ENCODE data around the gene JAM3. TPM values are rescaled to one million over a fixed set of nuclear protein-coding genes. Genes with fewer than 3 reads are reported as not detected.
A peak's percentile ranks its signal among the peaks of the same experiment; 100 is the strongest.

JAM3 gene
- total and polyA plus RNA-seq, 2 of the 4 experiments (the other 2 are of a cell fraction), result 38.0 to 71.5 TPM

- WGBS, 2 experiments (ENCODE audit: extremely low coverage in 2 of 2, insufficient read length in 1 of 2), result 0% methylated on average over 2 of the region's 13 CpGs; no CpG with 5 or more reads in 1 of the 2 experiments
Measured at GRCh38 chr11:134120143-134120850, 51.4 kb downstream of the JAM3 start.

More at GRCh38 chr11:134120143-134120850, 51.4 kb downstream of the JAM3 start:
- ChIA-PET CTCF (interaction anchor here (0.7 to 1.4 kb wide), 3 partner anchors 11 to 156 kb away, joined by 4 to 11 read pairs (median 4); no protein-coding TSS in a partner anchor), POLR2A (ENCODE audit: unreplicated experiment) (interaction anchor here (0.6 to 0.7 kb wide), 2 partner anchors 48 to 81 kb away, joined by 3 read pairs; no protein-coding TSS in a partner anchor)
- peak overlapping the region; percentile 84 for H2BK120ac ChIP-seq (ENCODE audit: low read depth, low read length)
- H3K79me1 ChIP-seq (ENCODE audit: low read depth in 1 of 2, low read length in 2 of 2), result peaks cover 27 to 39% of the 10 kb centered on the region in 2 experiments; a peak in 3 of 4 replicates
- peak overlapping the region; percentile 92 for H3K4me2 ChIP-seq (ENCODE audit: low read depth, low read length)
- H3K4me3 ChIP-seq (ENCODE audit: insufficient read depth, low read depth, low read length), result peak overlapping the region; percentile 16; the same call in 1 of the 2 replicates
- H4K5ac ChIP-seq (ENCODE audit: low read depth, low read length), result peak overlapping the region; percentile 65
- peak overlapping the region; percentile 50 to 79; a peak in 3 of 4 replicates for H4K8ac ChIP-seq (ENCODE audit: low read depth in 2 of 2, low read length in 2 of 2)
- peak overlapping the region; percentile 26 for H3K9ac ChIP-seq (ENCODE audit: low read depth, low read length)
- H2AFZ ChIP-seq (replicated peaks; ENCODE audit: low read length, poor library complexity), result peak overlapping the region; percentile 24
- dilution Hi-C loops (cut with HindIII; ENCODE audit: low sequenced_read_pairs, unreplicated experiment), result no loop called here
- H4K20me1 ChIP-seq (ENCODE audit: insufficient read depth, low read length), result 0 out of 2 replicates have a peak, but pooled peaks cover 5% of the 10 kb centered on the region
- peak; percentile 93 for ATAC-seq (ENCODE audit: low read depth)
- H3K4me1 ChIP-seq (ENCODE audit: control insufficient read depth, insufficient read depth, low read length), result peaks cover 16% of the 10 kb centered on the region
- DNase-seq, result peak; percentile 97
- H3K18ac ChIP-seq (ENCODE audit: low read depth, low read length), result peak overlapping the region; percentile 77
- TF ChIP-seq SMC3 (IDR thresholded peaks at IDR 0.05; ENCODE audit: low read depth, low read length) (no peak), POLR2A (IDR thresholded peaks at IDR 0.05; ENCODE audit: low read depth, low read length) (peak; percentile 61; the same call in 1 of the 2 replicates), MXI1 (IDR thresholded peaks at IDR 0.05; ENCODE audit: borderline replicate concordance, low read depth, low read length) (peak; percentile 39; the same call in 1 of the 2 replicates), MAZ (IDR thresholded peaks at IDR 0.05; ENCODE audit: borderline replicate concordance, low read depth, low read length) (no peak), MAFK (IDR thresholded peaks at IDR 0.05; ENCODE audit: low read depth, low read length) (no peak; the same call in 1 of the 2 replicates), BHLHE40 (IDR thresholded peaks at IDR 0.05; ENCODE audit: low read depth, low read length) (peak; percentile 36; the same call in 1 of the 2 replicates), USF2 (IDR thresholded peaks at IDR 0.05; ENCODE audit: low read depth, low read length) (no peak), CEBPB (IDR thresholded peaks at IDR 0.05; ENCODE audit: low read depth, low read length) (peak; percentile 79)
- no peaks in the 10 kb centered on the region for H3K9me3 ChIP-seq (ENCODE audit: control insufficient read depth, insufficient read depth, low read length)
- H4K91ac ChIP-seq (ENCODE audit: insufficient read depth, low read depth, low read length), result peak overlapping the region; percentile 63
- H3K36me3 ChIP-seq (ENCODE audit: control insufficient read depth, insufficient read depth, low read length), result no peaks in the 10 kb centered on the region
- H2AK5ac ChIP-seq (ENCODE audit: low read depth, low read length), result no peak overlapping the region
- in situ Hi-C loops (cut with MboI; ENCODE audit: low sequenced_read_pairs), result no loop called here
- BruUV-seq (replicated peaks), result no TSS peak
- intact Hi-C loops (cut with micrococcal nuclease), result loop anchor here (1.0 kb wide), 1 partner anchor 51 kb away; the partner anchor contains the start of gene JAM3
- H3K14ac ChIP-seq (replicated peaks; ENCODE audit: low read depth, low read length), result peak overlapping the region; percentile 78
- H3K4ac ChIP-seq (ENCODE audit: low read depth, low read length), result peak overlapping the region; percentile 85
- peak overlapping the region; percentile 96; the same call in 1 of the 2 replicates for H3K27ac ChIP-seq (ENCODE audit: insufficient read depth, low read length)
- H2BK15ac ChIP-seq (ENCODE audit: low read depth, low read length), result peak overlapping the region; percentile 33; the same call in 2 of the 3 replicates
- peak overlapping the region; percentile 82 for H2BK20ac ChIP-seq (ENCODE audit: low read depth, low read length)
- H2BK5ac ChIP-seq (ENCODE audit: low read depth, low read length, poor library complexity, severe bottlenecking), result peak overlapping the region; percentile 93
- peak overlapping the region; percentile 14 for H2AK9ac ChIP-seq (replicated peaks; ENCODE audit: low read depth, low read length, poor library complexity)
- peak overlapping the region; percentile 82; the same call in 1 of the 2 replicates for H3K56ac ChIP-seq (ENCODE audit: extremely low read depth, insufficient read depth, low read length)
- H3K23ac ChIP-seq (ENCODE audit: low read depth, low read length), result peak overlapping the region; percentile 84
- peaks cover 7% of the 10 kb centered on the region for H3K9me1 ChIP-seq (ENCODE audit: insufficient read depth, low read length)
- H3K27me3 ChIP-seq (ENCODE audit: control insufficient read depth, insufficient read depth, low read length), result no peaks in the 10 kb centered on the region
